ENCODE measurements around the gene ZFR2. TPM values are rescaled to one million over a fixed set of nuclear protein-coding genes. Genes with fewer than 3 reads are reported as not detected.

Gene ZFR2
- total RNA-seq, 1 donor from 2014 or later: not detected

DNA sequence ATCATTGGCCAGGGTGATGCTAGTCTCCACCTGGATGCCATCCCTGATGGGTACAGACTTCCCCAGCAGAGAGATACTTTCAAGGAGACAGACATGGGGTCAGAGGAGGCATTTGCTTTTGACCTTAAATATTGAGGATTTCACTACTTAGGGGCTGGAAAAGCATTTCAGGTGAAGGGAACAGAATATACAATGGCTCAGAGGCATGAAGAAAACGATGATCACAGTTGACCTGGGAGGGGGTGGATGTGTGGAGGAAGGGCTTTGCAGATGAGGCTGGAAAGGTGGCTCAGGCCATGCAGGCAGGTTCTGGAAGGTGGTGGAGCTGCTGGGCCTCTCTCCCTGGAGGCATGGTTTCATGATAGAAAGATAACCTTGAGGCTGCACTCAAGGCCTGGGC lies 86.5 kb downstream of the ZFR2 start:
- no peak for DNase-seq (ENCODE audit: extremely low spot score, unreplicated experiment)
- no peak overlapping the region for H3K4me3 Mint-ChIP-seq (ENCODE audit: unreplicated experiment)
- TF ChIP-seq, protein P1, sequence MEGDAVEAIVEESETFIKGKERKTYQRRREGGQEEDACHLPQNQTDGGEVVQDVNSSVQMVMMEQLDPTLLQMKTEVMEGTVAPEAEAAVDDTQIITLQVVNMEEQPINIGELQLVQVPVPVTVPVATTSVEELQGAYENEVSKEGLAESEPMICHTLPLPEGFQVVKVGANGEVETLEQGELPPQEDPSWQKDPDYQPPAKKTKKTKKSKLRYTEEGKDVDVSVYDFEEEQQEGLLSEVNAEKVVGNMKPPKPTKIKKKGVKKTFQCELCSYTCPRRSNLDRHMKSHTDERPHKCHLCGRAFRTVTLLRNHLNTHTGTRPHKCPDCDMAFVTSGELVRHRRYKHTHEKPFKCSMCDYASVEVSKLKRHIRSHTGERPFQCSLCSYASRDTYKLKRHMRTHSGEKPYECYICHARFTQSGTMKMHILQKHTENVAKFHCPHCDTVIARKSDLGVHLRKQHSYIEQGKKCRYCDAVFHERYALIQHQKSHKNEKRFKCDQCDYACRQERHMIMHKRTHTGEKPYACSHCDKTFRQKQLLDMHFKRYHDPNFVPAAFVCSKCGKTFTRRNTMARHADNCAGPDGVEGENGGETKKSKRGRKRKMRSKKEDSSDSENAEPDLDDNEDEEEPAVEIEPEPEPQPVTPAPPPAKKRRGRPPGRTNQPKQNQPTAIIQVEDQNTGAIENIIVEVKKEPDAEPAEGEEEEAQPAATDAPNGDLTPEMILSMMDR (IDR thresholded peaks at IDR 0.05): no peak
- H3K36me3 Mint-ChIP-seq (ENCODE audit: unreplicated experiment): no peaks in the 10 kb centered on the region
- peaks cover 6% of the 10 kb centered on the region for H3K4me1 Mint-ChIP-seq (ENCODE audit: unreplicated experiment)
- peaks cover 10% of the 10 kb centered on the region for H3K9me3 Mint-ChIP-seq (ENCODE audit: unreplicated experiment)
- peaks cover 21% of the 10 kb centered on the region for H3K27me3 Mint-ChIP-seq (ENCODE audit: unreplicated experiment)
- H3K27ac Mint-ChIP-seq (ENCODE audit: unreplicated experiment): no peak overlapping the region

GRCh38 chr19:3781603-3782002 lies 87.2 kb downstream of the ZFR2 start:
- H3K4me3 Mint-ChIP-seq (ENCODE audit: unreplicated experiment): no peak overlapping the region
- TF ChIP-seq, protein P1 (IDR thresholded peaks at IDR 0.05): no peak
- peaks cover 15% of the 10 kb centered on the region for H3K27me3 Mint-ChIP-seq (ENCODE audit: unreplicated experiment)
- H3K4me1 Mint-ChIP-seq (ENCODE audit: unreplicated experiment): peaks cover 6% of the 10 kb centered on the region
- H3K9me3 Mint-ChIP-seq (ENCODE audit: unreplicated experiment): peaks cover 10% of the 10 kb centered on the region
- no peaks in the 10 kb centered on the region for H3K36me3 Mint-ChIP-seq (ENCODE audit: unreplicated experiment)
- no peak overlapping the region for H3K27ac Mint-ChIP-seq (ENCODE audit: unreplicated experiment)
- no peak for DNase-seq (ENCODE audit: extremely low spot score, unreplicated experiment)

GRCh38 chr19:3780786-3781304 lies 88.0 kb downstream of the ZFR2 start:
- Mint-ChIP-seq H3K4me3 (ENCODE audit: unreplicated experiment) (no peak overlapping the region), H3K27me3 (ENCODE audit: unreplicated experiment) (peaks cover 14% of the 10 kb centered on the region), H3K9me3 (ENCODE audit: unreplicated experiment) (peaks cover 10% of the 10 kb centered on the region), H3K27ac (ENCODE audit: unreplicated experiment) (no peak overlapping the region), H3K36me3 (ENCODE audit: unreplicated experiment) (no peaks in the 10 kb centered on the region), H3K4me1 (ENCODE audit: unreplicated experiment) (peaks cover 6% of the 10 kb centered on the region)
- TF ChIP-seq, protein P1 (IDR thresholded peaks at IDR 0.05): no peak
- DNase-seq (ENCODE audit: extremely low spot score, unreplicated experiment): no peak

GRCh38 chr19:3778899-3779723 lies 89.7 kb downstream of the ZFR2 start:
- Mint-ChIP-seq H3K27ac (ENCODE audit: unreplicated experiment) (no peak overlapping the region), H3K9me3 (ENCODE audit: unreplicated experiment) (peaks cover 10% of the 10 kb centered on the region), H3K4me3 (ENCODE audit: unreplicated experiment) (no peak overlapping the region), H3K36me3 (ENCODE audit: unreplicated experiment) (no peaks in the 10 kb centered on the region), H3K4me1 (ENCODE audit: unreplicated experiment) (no peaks in the 10 kb centered on the region), H3K27me3 (ENCODE audit: unreplicated experiment) (peaks cover 2% of the 10 kb centered on the region)
- TF ChIP-seq, protein P1 (IDR thresholded peaks at IDR 0.05): no peak
- DNase-seq (ENCODE audit: extremely low spot score, unreplicated experiment): no peak

GRCh38 chr19:3778104-3778867 lies 90.6 kb downstream of the ZFR2 start:
- TF ChIP-seq, protein P1 (IDR thresholded peaks at IDR 0.05): no peak
- no peaks in the 10 kb centered on the region for H3K4me1 Mint-ChIP-seq (ENCODE audit: unreplicated experiment)
- H3K9me3 Mint-ChIP-seq (ENCODE audit: unreplicated experiment): peaks cover 10% of the 10 kb centered on the region

More at GRCh38 chr19:3778104-3778867, 90.6 kb downstream of the ZFR2 start:
- Mint-ChIP-seq H3K36me3 (ENCODE audit: unreplicated experiment) (no peaks in the 10 kb centered on the region), H3K27me3 (ENCODE audit: unreplicated experiment) (no peaks in the 10 kb centered on the region), H3K27ac (ENCODE audit: unreplicated experiment) (no peak overlapping the region), H3K4me3 (ENCODE audit: unreplicated experiment) (no peak overlapping the region)
- DNase-seq (ENCODE audit: extremely low spot score, unreplicated experiment): no peak

Measured in osteocyte (in vitro differentiated cells).